ENCODE data around the gene MAPK1IP1L. TPM values are rescaled to one million over a fixed set of nuclear protein-coding genes. Genes with fewer than 3 reads are reported as not detected.

Gene MAPK1IP1L
- total RNA-seq, result 10 to 100 TPM; 26.6 to 55.1 (median 27.5) TPM

DNA sequence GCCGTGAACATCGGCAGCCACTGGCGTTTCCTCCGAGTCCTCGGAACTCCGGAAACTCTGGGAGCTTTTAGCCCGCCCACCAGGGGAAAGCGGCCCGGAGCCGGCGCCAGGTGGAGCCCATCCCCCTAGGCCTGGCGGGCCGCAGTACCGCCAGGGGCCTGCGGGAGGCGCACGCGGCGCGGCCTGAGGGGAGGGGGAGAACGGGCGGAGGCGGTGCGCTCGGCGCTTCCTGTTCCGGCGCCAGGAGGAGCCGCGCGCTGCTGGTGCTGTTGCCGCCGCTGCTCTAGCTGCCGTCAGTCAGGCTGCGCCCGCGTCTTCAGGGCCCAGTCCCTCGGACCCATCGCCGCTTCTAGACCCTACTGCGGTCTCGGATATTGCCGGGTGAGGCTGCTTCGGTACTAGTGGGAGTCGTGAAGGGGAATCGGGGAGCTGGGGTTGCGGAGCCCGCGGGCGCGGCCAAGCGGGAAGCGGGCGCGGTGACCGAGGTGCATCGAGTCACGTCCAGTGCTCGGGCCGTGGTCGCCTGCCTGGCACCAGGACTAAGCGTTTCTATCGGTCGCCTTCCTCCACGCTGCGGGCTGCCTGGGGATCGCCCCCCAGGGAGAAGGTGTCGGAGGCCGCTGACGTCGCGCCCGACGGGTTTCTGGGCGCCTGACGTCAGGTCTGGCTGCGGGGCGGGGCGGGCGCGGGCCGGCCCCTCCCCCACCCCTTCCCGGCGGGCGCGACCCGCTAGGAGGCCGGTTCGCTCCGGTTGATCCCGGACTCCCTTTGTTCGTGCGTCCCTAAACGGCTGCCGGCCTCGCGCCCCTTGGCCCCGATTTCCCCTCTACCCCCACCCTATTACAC is at the start of gene MAPK1IP1L:
Gene MAPK1IP1L, plus strand, starts transcription at position 225 of the 846 bp plus-strand sequence. CDS start 10,037 bp downstream, outside the sequence.
- TF ChIP-seq, protein P1, sequence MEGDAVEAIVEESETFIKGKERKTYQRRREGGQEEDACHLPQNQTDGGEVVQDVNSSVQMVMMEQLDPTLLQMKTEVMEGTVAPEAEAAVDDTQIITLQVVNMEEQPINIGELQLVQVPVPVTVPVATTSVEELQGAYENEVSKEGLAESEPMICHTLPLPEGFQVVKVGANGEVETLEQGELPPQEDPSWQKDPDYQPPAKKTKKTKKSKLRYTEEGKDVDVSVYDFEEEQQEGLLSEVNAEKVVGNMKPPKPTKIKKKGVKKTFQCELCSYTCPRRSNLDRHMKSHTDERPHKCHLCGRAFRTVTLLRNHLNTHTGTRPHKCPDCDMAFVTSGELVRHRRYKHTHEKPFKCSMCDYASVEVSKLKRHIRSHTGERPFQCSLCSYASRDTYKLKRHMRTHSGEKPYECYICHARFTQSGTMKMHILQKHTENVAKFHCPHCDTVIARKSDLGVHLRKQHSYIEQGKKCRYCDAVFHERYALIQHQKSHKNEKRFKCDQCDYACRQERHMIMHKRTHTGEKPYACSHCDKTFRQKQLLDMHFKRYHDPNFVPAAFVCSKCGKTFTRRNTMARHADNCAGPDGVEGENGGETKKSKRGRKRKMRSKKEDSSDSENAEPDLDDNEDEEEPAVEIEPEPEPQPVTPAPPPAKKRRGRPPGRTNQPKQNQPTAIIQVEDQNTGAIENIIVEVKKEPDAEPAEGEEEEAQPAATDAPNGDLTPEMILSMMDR (IDR thresholded peaks at IDR 0.05; ENCODE audit: low read depth), result no peak

DNA sequence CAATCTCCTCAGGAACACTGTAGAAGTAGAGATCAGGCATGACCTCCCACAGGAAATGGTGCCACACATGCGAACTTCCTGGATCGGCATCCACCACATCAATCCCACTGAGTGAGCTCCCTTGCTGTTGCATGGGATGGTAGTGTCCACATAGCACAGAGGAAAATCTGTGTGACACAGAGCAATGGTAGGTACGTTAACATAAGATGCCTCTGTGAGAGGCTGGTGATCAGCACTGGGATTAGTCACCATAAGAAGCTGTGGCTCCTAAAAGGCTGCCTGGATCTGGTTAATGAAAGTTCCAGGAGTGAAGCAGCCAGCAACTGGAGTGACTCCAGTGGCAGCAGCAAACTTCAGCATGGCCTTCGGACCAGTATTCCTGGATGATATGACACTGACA is 46.4 kb upstream of the MAPK1IP1L start:
- TF ChIP-seq, protein P1 (IDR thresholded peaks at IDR 0.05; ENCODE audit: low read depth), result no peak

DNA sequence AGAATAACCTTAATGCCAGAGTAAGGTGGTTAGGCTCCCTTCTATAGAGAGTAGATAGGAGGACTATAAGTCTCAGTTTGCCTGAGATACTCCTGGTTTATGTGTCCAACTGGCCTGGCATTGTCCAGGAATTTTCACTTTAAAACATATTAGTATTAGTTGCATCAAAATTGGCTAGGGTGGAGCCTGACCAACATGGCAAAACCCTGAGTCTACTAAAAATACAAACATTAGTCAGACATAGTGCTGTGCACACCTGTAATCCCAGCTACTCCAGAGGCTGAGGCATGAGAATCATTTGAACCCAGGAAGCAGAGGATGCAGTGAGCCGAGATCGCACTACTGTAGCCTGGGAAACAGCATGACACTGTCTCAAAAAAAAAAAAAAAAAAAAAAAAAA is 36.4 kb upstream of the MAPK1IP1L start:
- TF ChIP-seq, protein P1 (IDR thresholded peaks at IDR 0.05; ENCODE audit: low read depth), result no peak

DNA sequence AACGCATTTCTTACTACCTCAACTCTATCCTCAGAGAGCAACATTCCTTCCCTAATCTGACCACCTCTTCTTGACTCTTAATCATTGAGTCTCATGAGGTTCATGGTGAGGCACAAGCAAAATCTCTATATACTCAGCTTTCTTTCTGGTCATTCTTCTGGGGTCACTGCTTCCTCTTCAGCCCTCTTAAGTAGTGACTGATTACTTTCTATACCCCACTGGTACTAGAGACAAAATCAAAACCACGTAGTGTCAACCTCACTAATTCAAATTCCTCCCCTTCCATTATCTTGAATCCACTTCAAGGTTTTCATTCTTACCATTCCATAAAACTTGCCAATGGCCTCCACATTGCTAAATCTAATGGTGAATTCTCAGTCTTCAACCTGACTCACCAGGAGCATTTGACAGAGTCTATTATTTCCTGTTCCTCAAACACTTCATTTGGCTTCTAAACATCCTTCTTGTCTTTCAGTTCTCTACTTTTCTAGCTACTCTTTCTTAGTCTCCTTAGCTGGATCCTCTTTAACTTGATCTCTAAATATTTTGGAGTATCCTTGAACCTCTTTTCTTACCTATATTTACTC is 31.4 kb upstream of the MAPK1IP1L start:
- TF ChIP-seq, protein P1 (IDR thresholded peaks at IDR 0.05; ENCODE audit: low read depth), result no peak

DNA sequence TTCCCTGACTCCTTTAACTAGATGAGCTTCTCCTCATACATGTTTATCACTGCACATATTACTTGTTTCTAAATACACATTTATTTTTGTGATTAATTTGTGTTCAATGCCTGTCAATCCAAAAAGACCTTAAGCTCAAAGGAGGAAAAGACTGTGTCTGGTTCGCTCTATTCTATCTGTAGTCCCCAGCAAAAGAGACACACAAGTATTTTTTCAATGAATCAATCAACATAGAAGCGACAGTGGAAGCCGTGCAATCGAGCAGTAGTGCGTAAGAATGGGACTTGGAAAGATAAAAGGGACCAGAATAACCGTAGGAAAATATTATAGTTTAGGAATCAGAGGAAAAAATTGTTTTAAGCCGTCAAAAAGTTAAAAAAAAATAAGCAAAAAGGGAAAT is 25.5 kb upstream of the MAPK1IP1L start:
- TF ChIP-seq, protein P1 (IDR thresholded peaks at IDR 0.05; ENCODE audit: low read depth), result no peak

DNA sequence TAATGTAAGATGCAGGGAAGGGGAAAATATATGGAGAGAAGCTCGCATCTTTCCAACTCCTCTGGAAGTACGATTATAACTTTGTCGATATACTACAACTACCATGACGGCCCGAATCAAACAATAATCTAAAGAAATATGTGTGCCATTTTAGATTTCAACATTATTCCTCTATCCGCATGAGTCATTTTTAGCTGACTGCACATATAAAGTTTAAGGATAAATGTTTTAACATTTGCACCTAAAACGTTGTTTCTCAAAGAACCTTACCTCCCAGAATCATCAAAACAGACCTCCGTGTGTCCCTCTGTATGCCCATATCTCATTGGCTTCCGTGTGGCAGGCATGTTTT is 25.0 kb upstream of the MAPK1IP1L start:
- TF ChIP-seq, protein P1 (IDR thresholded peaks at IDR 0.05; ENCODE audit: low read depth), result no peak

DNA sequence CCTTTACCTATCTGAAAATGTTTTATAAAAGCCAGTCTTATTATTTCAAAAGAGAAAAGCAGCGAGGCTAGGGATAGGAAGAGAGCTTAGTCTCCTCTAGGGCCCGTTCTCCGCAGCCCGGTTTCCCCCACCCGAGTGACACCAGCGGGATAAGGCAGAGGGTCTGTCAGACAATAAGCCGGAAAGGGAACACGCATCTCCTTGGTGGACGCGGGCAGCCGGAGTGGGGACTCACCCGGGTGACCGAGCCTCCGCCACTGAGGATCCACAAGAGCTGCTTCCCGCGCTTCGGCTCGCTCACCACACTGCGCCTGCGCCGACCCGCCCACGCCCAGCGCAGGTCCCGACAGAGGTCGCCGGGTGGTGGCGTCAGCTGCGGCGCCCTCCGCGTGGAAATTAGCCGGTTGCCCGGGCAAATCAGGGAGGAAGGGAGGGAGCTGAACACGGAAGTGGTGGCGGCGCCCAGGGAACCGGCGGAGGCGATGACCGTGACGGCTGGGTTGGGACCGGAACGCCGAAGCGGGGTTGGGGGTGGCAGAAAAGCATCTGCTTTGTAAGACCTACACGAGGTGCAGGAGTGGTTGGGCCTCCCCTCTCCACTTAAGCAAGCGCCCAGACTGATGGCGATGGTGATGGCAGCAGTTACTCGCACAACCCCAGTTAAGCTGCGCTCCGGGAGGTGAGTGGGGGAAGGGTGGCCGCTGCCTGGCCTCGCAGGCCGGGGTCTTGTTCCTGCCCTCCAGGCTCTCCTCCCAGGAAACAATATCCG is 24.5 kb upstream of the MAPK1IP1L start, which contains the start of the genes SOCS4 and WDHD1:
Gene SOCS4, plus strand, starts transcription at position 444 of the 769 bp plus-strand sequence. CDS start 15,806 bp downstream, outside the sequence.
Gene WDHD1, minus strand, starts transcription at position 307 of the 769 bp plus-strand sequence. CDS start 312 bp downstream, outside the sequence.
- TF ChIP-seq, protein P1 (IDR thresholded peaks at IDR 0.05; ENCODE audit: low read depth), result no peak
